ENCODE data around the gene SEC16B.

DNA sequence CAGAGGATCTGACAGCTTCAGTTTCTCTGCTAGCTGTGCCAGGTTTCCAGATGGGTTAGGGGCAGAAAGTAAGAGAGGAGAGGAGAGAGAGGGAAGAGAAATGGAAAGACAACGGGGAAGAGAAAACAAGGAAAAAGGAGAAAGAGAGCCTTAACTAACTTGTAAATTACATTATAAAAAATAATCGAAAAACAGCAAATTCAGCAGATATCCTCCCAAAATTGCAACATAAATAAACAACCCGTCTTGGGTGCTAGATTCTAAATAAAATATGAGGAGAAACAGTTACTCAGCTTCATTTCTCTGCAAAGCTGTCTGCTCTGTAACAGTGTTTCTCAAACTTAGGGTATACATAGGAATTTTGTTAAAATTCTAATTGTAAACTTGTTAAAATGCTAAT is 29.2 kb downstream of the SEC16B start:
- TF ChIP-seq, protein P1, sequence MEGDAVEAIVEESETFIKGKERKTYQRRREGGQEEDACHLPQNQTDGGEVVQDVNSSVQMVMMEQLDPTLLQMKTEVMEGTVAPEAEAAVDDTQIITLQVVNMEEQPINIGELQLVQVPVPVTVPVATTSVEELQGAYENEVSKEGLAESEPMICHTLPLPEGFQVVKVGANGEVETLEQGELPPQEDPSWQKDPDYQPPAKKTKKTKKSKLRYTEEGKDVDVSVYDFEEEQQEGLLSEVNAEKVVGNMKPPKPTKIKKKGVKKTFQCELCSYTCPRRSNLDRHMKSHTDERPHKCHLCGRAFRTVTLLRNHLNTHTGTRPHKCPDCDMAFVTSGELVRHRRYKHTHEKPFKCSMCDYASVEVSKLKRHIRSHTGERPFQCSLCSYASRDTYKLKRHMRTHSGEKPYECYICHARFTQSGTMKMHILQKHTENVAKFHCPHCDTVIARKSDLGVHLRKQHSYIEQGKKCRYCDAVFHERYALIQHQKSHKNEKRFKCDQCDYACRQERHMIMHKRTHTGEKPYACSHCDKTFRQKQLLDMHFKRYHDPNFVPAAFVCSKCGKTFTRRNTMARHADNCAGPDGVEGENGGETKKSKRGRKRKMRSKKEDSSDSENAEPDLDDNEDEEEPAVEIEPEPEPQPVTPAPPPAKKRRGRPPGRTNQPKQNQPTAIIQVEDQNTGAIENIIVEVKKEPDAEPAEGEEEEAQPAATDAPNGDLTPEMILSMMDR (IDR thresholded peaks at IDR 0.05) = no peak
- TF ChIP-seq POLR2A (IDR thresholded peaks at IDR 0.05) = no peak
